Esophagus squamous epithelium (tissue), 4 donors: ENCODE data around the gene FAM114A2.

Experiments used
- POLR2A ChIP-seq, 4 donors: fragments of 450-650 bp; IDR thresholded peaks; one replicate each; pipeline ENCODE4 v1.6.1; 2017; ENCODE audit warnings: antibody characterized with exemption in 4 of 4, mild to moderate bottlenecking in 4 of 4, moderate library complexity in 3 of 4
- TF ChIP-seq, protein P1 (sequence below), 6 experiments: fragments of 450-650 bp in 4 of 6; fragments of 200-600 bp in 2 of 6; sonication (generic) in 2 of 6; IDR thresholded peaks; one replicate each; pipeline ENCODE4 v1.5.1; 2016 to 2019; ENCODE audit warnings: antibody characterized with exemption in 6 of 6, mild to moderate bottlenecking in 4 of 6, moderate library complexity in 4 of 6

GRCh38 chr5:154010660-154011059, 28.1 kb downstream of the FAM114A2 start:
- TF ChIP-seq, protein P1, sequence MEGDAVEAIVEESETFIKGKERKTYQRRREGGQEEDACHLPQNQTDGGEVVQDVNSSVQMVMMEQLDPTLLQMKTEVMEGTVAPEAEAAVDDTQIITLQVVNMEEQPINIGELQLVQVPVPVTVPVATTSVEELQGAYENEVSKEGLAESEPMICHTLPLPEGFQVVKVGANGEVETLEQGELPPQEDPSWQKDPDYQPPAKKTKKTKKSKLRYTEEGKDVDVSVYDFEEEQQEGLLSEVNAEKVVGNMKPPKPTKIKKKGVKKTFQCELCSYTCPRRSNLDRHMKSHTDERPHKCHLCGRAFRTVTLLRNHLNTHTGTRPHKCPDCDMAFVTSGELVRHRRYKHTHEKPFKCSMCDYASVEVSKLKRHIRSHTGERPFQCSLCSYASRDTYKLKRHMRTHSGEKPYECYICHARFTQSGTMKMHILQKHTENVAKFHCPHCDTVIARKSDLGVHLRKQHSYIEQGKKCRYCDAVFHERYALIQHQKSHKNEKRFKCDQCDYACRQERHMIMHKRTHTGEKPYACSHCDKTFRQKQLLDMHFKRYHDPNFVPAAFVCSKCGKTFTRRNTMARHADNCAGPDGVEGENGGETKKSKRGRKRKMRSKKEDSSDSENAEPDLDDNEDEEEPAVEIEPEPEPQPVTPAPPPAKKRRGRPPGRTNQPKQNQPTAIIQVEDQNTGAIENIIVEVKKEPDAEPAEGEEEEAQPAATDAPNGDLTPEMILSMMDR (IDR thresholded peaks at IDR 0.05): no peak
- TF ChIP-seq POLR2A (IDR thresholded peaks at IDR 0.05): no peak
